AG04450 (cell line): Measurements from ENCODE around the gene DOCK8. TPM values are rescaled to one million over a fixed set of nuclear protein-coding genes. Genes with fewer than 3 reads are reported as not detected.

ENCODE experiments used
- CTCF ChIA-PET: fragments of 300-600, 350-600 bp; formaldehyde crosslinking; extraction: SDS; loops from one replicate; lab custom pipeline; 2022; ENCODE audit warnings: antibody characterized with exemption, inconsistent platforms; lab: Charles Lee
- POLR2A ChIA-PET: fragments of 350-600 bp; formaldehyde crosslinking; extraction: SDS; loops from one replicate; lab custom pipeline; 2021; ENCODE audit warnings: antibody characterized with exemption, inconsistent platforms; lab: Yijun Ruan, JAX
- DNase-seq: peaks from one replicate; pipeline ENCODE4 v3.0.0-alpha.2; 2011; ENCODE audit warnings: low read depth, low spot score
- H3K27ac ChIP-seq: one replicate; pipeline ENCODE4 v1.5.1; 2012; ENCODE audit warnings: low read depth, low read length, control low read depth
- H3K27me3 ChIP-seq: one replicate; pipeline ENCODE4 v1.6.0; 2012; ENCODE audit warnings: low read length; ENCODE audit not compliant: control insufficient read depth, insufficient read depth
- H3K4me3 ChIP-seq: 2 replicates; pipeline ENCODE4 v1.5.1; 2011; ENCODE audit warnings: mild to moderate bottlenecking, low read depth, low read length, control low read depth
- H3K9me3 ChIP-seq: 2 replicates; pipeline ENCODE4 v1.5.1; 2012; ENCODE audit warnings: low read length; ENCODE audit not compliant: control insufficient read depth, insufficient read depth
- polyA plus RNA-seq: library from polyadenylated mRNA; depleted of rRNA; stranded (reverse); fragments of >200 nt; gene quantifications from 2 replicates; pipeline ENCODE4 v1.2.3, GENCODE V29; 2011
- TF ChIP-seq, protein P1 (sequence below): IDR thresholded peaks from 2 replicates; pipeline ENCODE4 v1.5.1; 2011; ENCODE audit warnings: low read depth, low read length, control low read depth, inconsistent platforms

DOCK8 gene
- polyA plus RNA-seq, 1 experiment, result not detected

DNA sequence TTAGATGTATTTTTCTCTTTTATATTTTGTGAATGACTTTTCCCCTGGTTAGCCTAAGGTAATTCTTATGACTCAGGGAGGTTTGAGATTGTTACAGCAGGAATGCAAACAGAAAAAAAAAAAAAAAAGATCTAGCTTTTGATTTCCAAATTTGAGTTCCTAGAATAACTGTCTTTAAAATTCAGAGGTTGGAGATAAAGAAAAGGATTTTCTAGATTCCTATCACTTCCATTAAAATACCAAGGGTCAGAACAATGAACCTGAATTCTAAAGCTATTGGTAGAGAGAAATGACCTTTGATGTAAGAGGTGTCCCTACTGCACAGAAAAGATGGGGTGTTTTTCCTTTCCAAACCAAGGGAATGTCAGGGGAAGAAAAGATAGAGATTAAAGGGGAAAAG is 262.5 kb downstream of the DOCK8 start:
- no peak overlapping the region for H3K27ac ChIP-seq
- POLR2A ChIA-PET, result no interaction called here

GRCh38 chr9:479304-479970 is 264.8 kb downstream of the DOCK8 start:
- Histone ChIP-seq H3K9me3 (no peaks in the 10 kb centered on the region), H3K27ac (no peak overlapping the region), H3K27me3 (no peaks in the 10 kb centered on the region), H3K4me3 (no peak overlapping the region)
- ChIA-PET POLR2A (no interaction called here), CTCF (no interaction called here)
- TF ChIP-seq, protein P1, sequence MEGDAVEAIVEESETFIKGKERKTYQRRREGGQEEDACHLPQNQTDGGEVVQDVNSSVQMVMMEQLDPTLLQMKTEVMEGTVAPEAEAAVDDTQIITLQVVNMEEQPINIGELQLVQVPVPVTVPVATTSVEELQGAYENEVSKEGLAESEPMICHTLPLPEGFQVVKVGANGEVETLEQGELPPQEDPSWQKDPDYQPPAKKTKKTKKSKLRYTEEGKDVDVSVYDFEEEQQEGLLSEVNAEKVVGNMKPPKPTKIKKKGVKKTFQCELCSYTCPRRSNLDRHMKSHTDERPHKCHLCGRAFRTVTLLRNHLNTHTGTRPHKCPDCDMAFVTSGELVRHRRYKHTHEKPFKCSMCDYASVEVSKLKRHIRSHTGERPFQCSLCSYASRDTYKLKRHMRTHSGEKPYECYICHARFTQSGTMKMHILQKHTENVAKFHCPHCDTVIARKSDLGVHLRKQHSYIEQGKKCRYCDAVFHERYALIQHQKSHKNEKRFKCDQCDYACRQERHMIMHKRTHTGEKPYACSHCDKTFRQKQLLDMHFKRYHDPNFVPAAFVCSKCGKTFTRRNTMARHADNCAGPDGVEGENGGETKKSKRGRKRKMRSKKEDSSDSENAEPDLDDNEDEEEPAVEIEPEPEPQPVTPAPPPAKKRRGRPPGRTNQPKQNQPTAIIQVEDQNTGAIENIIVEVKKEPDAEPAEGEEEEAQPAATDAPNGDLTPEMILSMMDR, result no peak
- DNase-seq, result no peak

More for the DNA sequence above, 262.5 kb downstream of the DOCK8 start:
- Histone ChIP-seq H3K27me3 (no peaks in the 10 kb centered on the region), H3K4me3 (no peak overlapping the region), H3K9me3 (no peaks in the 10 kb centered on the region)
- TF ChIP-seq, protein P1, result no peak
- DNase-seq, result no peak
- CTCF ChIA-PET, result no interaction called here

- Histone ChIP-seq H3K27me3 (no peaks in the 10 kb centered on the region), H3K9me3 (no peaks in the 10 kb centered on the region), H3K27ac (no peak overlapping the region), H3K4me3 (no peak overlapping the region)
- DNase-seq, result no peak
- ChIA-PET CTCF (no interaction called here), POLR2A (no interaction called here)
- TF ChIP-seq, protein P1, result no peak
Measured at GRCh38 chr9:479971-480350, 265.3 kb downstream of the DOCK8 start.

GRCh38 chr9:482739-483138 is 268.1 kb downstream of the DOCK8 start:
- Histone ChIP-seq H3K27me3 (no peaks in the 10 kb centered on the region), H3K9me3 (no peaks in the 10 kb centered on the region), H3K4me3 (no peak overlapping the region), H3K27ac (no peak overlapping the region)
- POLR2A ChIA-PET, result no interaction called here
- TF ChIP-seq, protein P1, result no peak
- CTCF ChIA-PET, result no interaction called here
- DNase-seq, result no peak

DNA sequence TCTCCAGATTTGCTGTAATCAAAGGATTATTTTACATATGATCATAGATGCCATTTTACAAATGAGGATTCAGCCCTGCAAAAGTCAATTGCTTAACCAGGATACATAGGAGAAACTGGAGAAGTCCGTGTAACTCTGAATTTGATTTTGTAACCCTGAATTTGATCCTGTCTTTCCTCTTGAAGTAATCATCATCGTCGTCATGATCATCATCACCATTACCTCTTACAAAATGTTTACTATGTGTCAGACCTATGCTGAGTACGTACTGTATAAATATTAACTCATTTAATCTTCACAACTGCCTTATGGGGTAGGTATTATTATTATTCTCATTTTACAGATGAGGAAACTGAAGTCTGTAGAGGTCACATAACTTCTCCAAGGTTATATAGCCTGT is 271.5 kb downstream of the DOCK8 start:
- TF ChIP-seq, protein P1, result no peak
- no peak for DNase-seq
- no peak overlapping the region for H3K27ac ChIP-seq
- no peaks in the 10 kb centered on the region for H3K27me3 ChIP-seq
- ChIA-PET CTCF (no interaction called here), POLR2A (no interaction called here)
- no peaks in the 10 kb centered on the region for H3K9me3 ChIP-seq
- H3K4me3 ChIP-seq, result no peak overlapping the region
